H9 (cell line): Measurements from ENCODE around the gene INHBC. TPM values are rescaled to one million over a fixed set of nuclear protein-coding genes. Genes with fewer than 3 reads are reported as not detected.

ENCODE experiments used
- DNase-seq: peaks from one replicate; pipeline ENCODE4 v3.0.0-alpha.2; 2017
- H2AFZ ChIP-seq: one replicate; pipeline ENCODE4 v1.6.1; 2013; ENCODE audit warnings: mild to moderate bottlenecking, low read length, control low read depth, moderate library complexity
- H2AK5ac ChIP-seq: 2 replicates; pipeline ENCODE4 v1.6.1; 2013; ENCODE audit warnings: low read length, control low read depth, mixed read lengths; ENCODE audit not compliant: insufficient read length
- H2BK120ac ChIP-seq: one replicate; pipeline ENCODE4 v1.6.1; 2013; ENCODE audit warnings: low read depth, mild to moderate bottlenecking, low read length, control low read depth, inconsistent platforms; ENCODE audit not compliant: poor library complexity, severe bottlenecking
- H2BK12ac ChIP-seq: 2 replicates; pipeline ENCODE4 v1.6.1; 2013; ENCODE audit warnings: low read length, control low read depth, mixed read lengths, low read depth; ENCODE audit not compliant: insufficient read length
- H2BK15ac ChIP-seq: 2 replicates; pipeline ENCODE4 v1.6.1; 2013; ENCODE audit warnings: low read depth, low read length, control low read depth
- H2BK20ac ChIP-seq: one replicate; pipeline ENCODE4 v1.6.1; 2013; ENCODE audit warnings: low read depth, mild to moderate bottlenecking, low read length, control low read depth, inconsistent platforms; ENCODE audit not compliant: poor library complexity, severe bottlenecking
- H2BK5ac ChIP-seq: 2 replicates; pipeline ENCODE4 v1.6.1; 2013; ENCODE audit warnings: low read length, control low read depth, mixed read lengths; ENCODE audit not compliant: insufficient read length
- H3K14ac ChIP-seq: 2 replicates; pipeline ENCODE4 v1.6.1; 2013; ENCODE audit warnings: low read length, control low read depth; ENCODE audit not compliant: insufficient read depth
- H3K18ac ChIP-seq: 2 replicates; pipeline ENCODE4 v1.6.1; 2013; ENCODE audit warnings: low read depth, mild to moderate bottlenecking, mixed read lengths, low read length, control low read depth; ENCODE audit not compliant: insufficient read length
- H3K23ac ChIP-seq: 2 replicates; pipeline ENCODE4 v1.6.1; 2013; ENCODE audit warnings: low read length, control low read depth, mixed read lengths, low read depth; ENCODE audit not compliant: insufficient read length
- H3K23me2 ChIP-seq: 2 replicates; pipeline ENCODE4 v1.6.1; 2013; ENCODE audit warnings: low read depth, mild to moderate bottlenecking, mixed read lengths, low read length, control low read depth; ENCODE audit not compliant: insufficient read length, poor library complexity, severe bottlenecking
- H3K27ac ChIP-seq: 2 replicates; pipeline ENCODE4 v1.5.1; 2013; ENCODE audit warnings: low read length, control low read depth, mixed read lengths, low read depth; ENCODE audit not compliant: insufficient read length
- H3K27me3 ChIP-seq: 2 replicates; pipeline ENCODE4 v1.6.1; 2013; ENCODE audit warnings: low read length, control low read depth, inconsistent platforms; ENCODE audit not compliant: insufficient read depth
- H3K4ac ChIP-seq: 2 replicates; pipeline ENCODE4 v1.6.1; 2013; ENCODE audit warnings: low read depth, mild to moderate bottlenecking, control low read depth, inconsistent platforms, low read length, moderate library complexity
- H3K4me1 ChIP-seq: 2 replicates; pipeline ENCODE4 v1.6.1; 2013; ENCODE audit warnings: low read length, control low read depth, inconsistent platforms; ENCODE audit not compliant: insufficient read depth
- H3K4me2 ChIP-seq: 2 replicates; pipeline ENCODE4 v1.6.1; 2013; ENCODE audit warnings: low read length, control low read depth, mixed read lengths; ENCODE audit not compliant: insufficient read length, insufficient read depth
- H3K56ac ChIP-seq: 2 replicates; pipeline ENCODE4 v1.6.1; 2013; ENCODE audit warnings: low read depth, mild to moderate bottlenecking, mixed read lengths, low read length, control low read depth; ENCODE audit not compliant: insufficient read length
- H3K79me1 ChIP-seq: 2 replicates; pipeline ENCODE4 v1.6.1; 2013; ENCODE audit warnings: low read depth, mild to moderate bottlenecking, moderate library complexity, low read length, control low read depth, inconsistent platforms; ENCODE audit not compliant: insufficient read depth, poor library complexity, severe bottlenecking
- H3K79me2 ChIP-seq: 2 replicates; pipeline ENCODE4 v1.6.1; 2013; ENCODE audit warnings: low read length, control low read depth, inconsistent platforms; ENCODE audit not compliant: insufficient read depth
- H3K9ac ChIP-seq: 2 replicates; pipeline ENCODE4 v1.6.1; 2013; ENCODE audit warnings: low read length, control low read depth, mixed read lengths; ENCODE audit not compliant: insufficient read length; ENCODE audit errors: extremely low read depth
- H3K9me3 ChIP-seq: one replicate; pipeline ENCODE4 v1.6.1; 2013; ENCODE audit warnings: low read depth, low read length, inconsistent platforms; ENCODE audit not compliant: control insufficient read depth
- H3T11ph ChIP-seq: one replicate; pipeline ENCODE4 v1.6.1; 2013; ENCODE audit warnings: mild to moderate bottlenecking, low read length, control low read depth, inconsistent platforms
- H4K20me1 ChIP-seq: one replicate; pipeline ENCODE4 v1.6.1; 2013; ENCODE audit not compliant: control insufficient read depth, insufficient read length, insufficient read depth
- H4K5ac ChIP-seq: 2 replicates; pipeline ENCODE4 v1.6.1; 2013; ENCODE audit warnings: low read depth, mild to moderate bottlenecking, mixed read lengths, low read length, control low read depth; ENCODE audit not compliant: insufficient read length
- H4K8ac ChIP-seq: replicated peaks from 2 replicates; pipeline ENCODE4 v1.6.1; 2013; ENCODE audit warnings: low read length, control low read depth, mixed read lengths, low read depth; ENCODE audit not compliant: insufficient read length
- H4K91ac ChIP-seq: 2 replicates; pipeline ENCODE4 v1.6.1; 2013; ENCODE audit warnings: low read depth, mild to moderate bottlenecking, moderate library complexity, mixed read lengths, low read length, control low read depth; ENCODE audit not compliant: insufficient read length
- H3K27ac Mint-ChIP-seq, 3 experiments: 2 replicates in 2 of 3; 3 replicates in 1 of 3; pipeline ENCODE4 v1.8.0; 2020 to 2021; ENCODE audit warnings: mixed read lengths in 3 of 3, mild to moderate bottlenecking in 1 of 3, moderate library complexity in 1 of 3
- H3K27me3 Mint-ChIP-seq: 2 replicates; pipeline ENCODE4 v1.8.0; 2021; ENCODE audit warnings: low read depth, mild to moderate bottlenecking, moderate library complexity, mixed read lengths
- H3K36me3 Mint-ChIP-seq, 3 experiments: 2 replicates in 2 of 3; 3 replicates in 1 of 3; pipeline ENCODE4 v1.8.0; 2020 to 2021; ENCODE audit warnings: low read depth in 3 of 3, mixed read lengths in 3 of 3; ENCODE audit not compliant: insufficient read depth in 1 of 3
- H3K4me1 Mint-ChIP-seq, 2 experiments: 2 replicates each; pipeline ENCODE4 v1.8.0; 2020; ENCODE audit warnings: mixed read lengths in 2 of 2
- H3K4me3 Mint-ChIP-seq, 2 experiments: 2 replicates in 1 of 2; 3 replicates in 1 of 2; pipeline ENCODE4 v1.8.0; 2020 to 2021; ENCODE audit warnings: mild to moderate bottlenecking in 2 of 2, mixed read lengths in 2 of 2, moderate library complexity in 1 of 2
- H3K9me3 Mint-ChIP-seq, 2 experiments: 2 replicates in 1 of 2; 3 replicates in 1 of 2; pipeline ENCODE4 v1.8.0; 2020; ENCODE audit warnings: mild to moderate bottlenecking in 2 of 2, mixed read lengths in 2 of 2, moderate library complexity in 1 of 2
- CTCF ChIP-seq: fragments of 200-600 bp; sonication (generic); conservative IDR thresholded peaks from 3 replicates; pipeline ENCODE4 v1.8.0; 2021; ENCODE audit warnings: antibody characterized with exemption, mild to moderate bottlenecking
- WGBS: extraction: QIAGEN DNeasy Blood & Tissue Kit; methylation state at CpG from one replicate; pipeline ENCODE4 v1.1.7; 2013; ENCODE audit warnings: missing lambda C conversion rate, low lambda C conversion rate, mixed read lengths; ENCODE audit not compliant: insufficient read length; ENCODE audit errors: extremely low coverage; 5-methylcytosine and 5-hydroxymethylcytosine counted together
- total RNA-seq: library from RNA; stranded (reverse); gene quantifications from 2 replicates; pipeline ENCODE4 v1.2.1, GENCODE V29; 2021

INHBC gene
- total RNA-seq, 1 experiment from 2014 or later, result not detected

DNA sequence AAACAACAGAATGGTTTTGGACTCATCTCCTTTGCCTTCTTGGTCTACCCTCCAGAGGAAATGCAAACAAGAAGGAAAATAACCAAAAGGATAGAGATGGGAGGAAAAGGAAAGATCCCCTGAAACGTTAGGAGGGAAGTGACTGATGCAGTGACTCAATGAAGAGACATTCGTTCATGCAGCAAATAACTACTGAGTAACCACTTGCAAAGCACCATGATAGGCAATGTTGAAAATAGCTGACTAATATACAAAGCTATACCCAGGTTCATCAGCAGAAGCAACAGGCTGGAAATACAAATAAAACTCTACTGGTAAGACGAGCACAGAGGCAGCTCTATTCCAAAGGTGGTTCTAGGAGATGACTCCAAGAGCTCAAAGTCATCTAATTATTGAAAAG lies 45.6 kb upstream of the INHBC start:
- peaks cover 6 to 36% (median 27%) of the 10 kb centered on the region in 3 experiments for H3K36me3 Mint-ChIP-seq
- no peak overlapping the region for H2AFZ ChIP-seq
- no peak overlapping the region for H2BK12ac ChIP-seq
- H3K79me2 ChIP-seq, result no peaks in the 10 kb centered on the region
- no peaks in the 10 kb centered on the region for H3K27me3 Mint-ChIP-seq
- no peak for TF ChIP-seq CTCF
- no peaks in the 10 kb centered on the region for H3K9me3 Mint-ChIP-seq
- H3K23me2 ChIP-seq, result no peaks in the 10 kb centered on the region
- no peak overlapping the region for H2AK5ac ChIP-seq
- no peak overlapping the region for H3K56ac ChIP-seq
- no peak overlapping the region for H3K23ac ChIP-seq
- no peak overlapping the region for H3K18ac ChIP-seq
- no peak overlapping the region for H3K4me3 Mint-ChIP-seq
- H3K27ac ChIP-seq, result no peak overlapping the region
- H3K4me1 Mint-ChIP-seq, result peaks cover 8 to 9% of the 10 kb centered on the region in 2 experiments
- no peaks in the 10 kb centered on the region for H3K79me1 ChIP-seq
- H4K5ac ChIP-seq, result no peak overlapping the region
- no peak overlapping the region for H2BK20ac ChIP-seq
- H4K20me1 ChIP-seq, result no peaks in the 10 kb centered on the region
- WGBS, result no CpG with 5 or more reads among the region's 3 CpGs
- H3K4me2 ChIP-seq, result no peak overlapping the region
- H4K91ac ChIP-seq, result no peak overlapping the region
- no peaks in the 10 kb centered on the region; the same call in 1 of the 2 replicates for H3K4me1 ChIP-seq
- no peaks in the 10 kb centered on the region for H3K9me3 ChIP-seq
- no peak overlapping the region for H3K14ac ChIP-seq
- no peak for DNase-seq
- no peak overlapping the region for H2BK15ac ChIP-seq
- no peak overlapping the region for H2BK120ac ChIP-seq
- no peak overlapping the region for H2BK5ac ChIP-seq
- H3K27me3 ChIP-seq, result no peaks in the 10 kb centered on the region
- no peak overlapping the region for H3K27ac Mint-ChIP-seq
- H4K8ac ChIP-seq, result no peak overlapping the region
- H3K9ac ChIP-seq, result no peak overlapping the region
- H3T11ph ChIP-seq, result no peak overlapping the region
- H3K4ac ChIP-seq, result no peak overlapping the region
